Measurements from ENCODE around the gene OGFOD2. TPM values are rescaled to one million over a fixed set of nuclear protein-coding genes. Genes with fewer than 3 reads are reported as not detected.

The OGFOD2 gene
- total RNA-seq, 4 donors from 2014 or later: 12.0 to 36.0 (median 18.4) TPM

DNA sequence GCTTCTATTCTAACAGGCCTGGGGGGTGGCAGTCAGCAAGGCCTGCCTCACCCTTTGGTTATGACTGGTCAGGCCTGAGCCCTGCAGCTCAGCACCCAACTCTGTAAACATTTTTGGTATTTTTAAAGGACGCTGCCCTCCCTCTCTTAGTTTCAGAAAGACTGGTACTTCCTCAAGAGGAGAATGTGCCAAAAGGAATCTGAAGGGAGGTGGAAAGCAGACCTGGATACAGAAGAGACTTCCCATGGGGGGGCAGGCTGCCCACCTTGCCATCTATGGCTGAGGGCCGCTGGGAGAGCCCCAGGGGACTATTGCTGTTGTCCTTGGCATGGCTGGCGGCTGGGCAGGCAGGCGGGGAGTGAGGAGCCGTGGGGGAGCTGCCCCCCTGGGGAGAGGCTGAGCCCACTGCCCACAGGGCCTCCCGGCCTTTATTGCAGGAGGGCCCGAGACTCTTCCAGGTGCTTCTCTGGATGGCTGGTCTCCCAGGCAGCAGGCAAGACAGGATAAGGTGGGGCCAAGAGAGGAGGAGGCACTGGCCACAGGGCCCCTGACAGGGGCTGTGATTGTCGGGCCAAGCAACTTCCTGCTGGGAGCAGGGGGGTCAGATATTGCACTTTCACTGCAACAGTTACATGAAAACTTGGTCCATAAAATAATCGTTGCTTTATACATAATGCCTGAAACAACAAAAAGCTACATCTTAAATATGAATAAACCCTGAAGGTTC lies 8.9 kb downstream of the OGFOD2 start:
- H3K27ac ChIP-seq: peak overlapping the region; percentile 38 to 54 (median 48)
- peaks cover 0 to 7% (median 0%) of the 10 kb centered on the region in 4 donors for H3K36me3 ChIP-seq
- no peak overlapping the region for H3K4me3 ChIP-seq
- TF ChIP-seq CTCF (IDR thresholded peaks at IDR 0.05) (no peak), POLR2AphosphoS5 (IDR thresholded peaks at IDR 0.05) (no peak), EP300 (IDR thresholded peaks at IDR 0.05; ENCODE audit: low read depth) (no peak), POLR2A (IDR thresholded peaks at IDR 0.05) (no peak)
- intact Hi-C loops (cut with DNase I; ENCODE audit: low total_unique reads): no loop called here
- peaks cover 27 to 52% (median 44%) of the 10 kb centered on the region in 4 donors for H3K4me1 ChIP-seq
- no peaks in the 10 kb centered on the region for H3K9me3 ChIP-seq
- in situ Hi-C loops (cut with MboI; ENCODE audit: low pct_ligation_motif_present in 1 of 4, low pct_unique_long_range_greater_than_20kb in 1 of 4, low sequenced_read_pairs in 3 of 4): no loop called here
- H3K27me3 ChIP-seq: no peaks in the 10 kb centered on the region
- no peak for DNase-seq
- 20 to 23% methylated on average over 1 to 6 of the region's 9 CpGs for whole genome bisulfite sequencing, 2 donors (ENCODE audit: low coverage in 1 of 2)

DNA sequence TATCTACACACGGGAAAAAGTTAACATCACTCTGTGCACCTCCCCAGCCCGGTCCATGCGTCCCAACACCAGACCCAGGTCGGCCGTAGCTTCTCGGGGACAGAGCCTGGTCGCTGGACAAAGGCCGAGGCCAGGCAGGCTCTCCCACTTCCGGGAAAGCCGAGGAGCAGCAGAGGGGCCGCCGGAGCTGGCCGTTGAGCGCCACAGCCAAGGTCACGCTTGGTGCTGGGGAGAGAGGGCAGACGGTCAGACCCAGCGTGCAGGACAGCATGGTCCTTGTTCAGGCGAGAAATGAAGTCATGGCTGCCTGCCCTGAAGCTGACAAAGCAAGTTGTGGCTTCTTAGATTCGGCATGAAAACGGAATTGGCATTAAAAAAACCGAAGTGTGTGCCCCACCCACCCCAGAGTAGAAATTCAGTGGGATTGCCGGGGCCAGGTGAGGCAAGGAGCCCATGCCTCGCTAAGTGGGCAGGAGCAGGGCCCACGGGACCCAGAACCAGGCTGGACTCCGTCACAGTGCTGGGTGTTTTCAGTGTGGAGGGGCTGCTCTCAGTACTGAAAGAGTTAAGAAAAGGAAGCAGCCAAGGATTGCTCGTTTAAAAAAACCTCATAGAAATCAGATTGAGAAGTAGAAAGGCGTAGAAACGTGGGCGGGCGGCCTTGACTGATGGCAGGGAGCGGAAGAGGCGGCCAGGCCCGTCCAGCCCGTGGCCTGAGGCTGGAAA lies 9.7 kb downstream of the OGFOD2 start:
- peaks cover 20 to 44% (median 36%) of the 10 kb centered on the region in 4 donors for H3K4me1 ChIP-seq
- no peak for DNase-seq
- H3K9me3 ChIP-seq: no peaks in the 10 kb centered on the region
- H3K27ac ChIP-seq: peak overlapping the region; percentile 38 to 54 (median 48)
- in situ Hi-C loops (cut with MboI; ENCODE audit: low pct_ligation_motif_present in 1 of 4, low pct_unique_long_range_greater_than_20kb in 1 of 4, low sequenced_read_pairs in 3 of 4) (no loop called here), intact Hi-C loops (cut with DNase I; ENCODE audit: low total_unique reads) (no loop called here)
- H3K36me3 ChIP-seq: peaks cover 0 to 7% (median 0%) of the 10 kb centered on the region in 4 donors
- TF ChIP-seq CTCF (IDR thresholded peaks at IDR 0.05): no peak
- TF ChIP-seq POLR2AphosphoS5 (IDR thresholded peaks at IDR 0.05): peak in 1 of 3 donors; percentile 4
- H3K27me3 ChIP-seq: no peaks in the 10 kb centered on the region
- WGBS, 2 donors (ENCODE audit: low coverage in 1 of 2): 41 to 49% methylated on average over 25 to 34 of the region's 34 CpGs
- H3K4me3 ChIP-seq: no peak overlapping the region

- Histone ChIP-seq H3K4me1 (peaks cover 19 to 41% (median 32%) of the 10 kb centered on the region in 4 donors), H3K36me3 (peaks cover 0 to 7% (median 0%) of the 10 kb centered on the region in 4 donors), H3K27me3 (no peaks in the 10 kb centered on the region), H3K4me3 (no peak overlapping the region), H3K27ac (peak overlapping the region in 3 of 4 donors; percentile 38 to 54 (median 54)), H3K9me3 (no peaks in the 10 kb centered on the region)
- intact Hi-C loops (cut with DNase I; ENCODE audit: low total_unique reads) (no loop called here), in situ Hi-C loops (cut with MboI; ENCODE audit: low pct_ligation_motif_present in 1 of 4, low pct_unique_long_range_greater_than_20kb in 1 of 4, low sequenced_read_pairs in 3 of 4) (no loop called here)
- 84% methylated on average over 29 of the region's 45 CpGs; no CpG with 5 or more reads in 1 of the 2 donors for WGBS, 2 donors (ENCODE audit: low coverage in 1 of 2)
- no peak for DNase-seq
- TF ChIP-seq EP300 (IDR thresholded peaks at IDR 0.05; ENCODE audit: low read depth): no peak
- no peak for TF ChIP-seq POLR2A (IDR thresholded peaks at IDR 0.05)
- TF ChIP-seq CTCF (IDR thresholded peaks at IDR 0.05): no peak
Measured at GRCh38 chr12:122985338-122986257, 10.6 kb downstream of the OGFOD2 start.
